Measurements from ENCODE around the gene WDR18.

The WDR18 gene

GRCh38 chr19:1016647-1017114, 32.5 kb downstream of the WDR18 start:
- in situ Hi-C loops (cut with HindIII; ENCODE audit: low pct_ligation_motif_present, low sequenced_read_pairs), result no loop called here
- peak overlapping the region; percentile 40 for H3K27ac ChIP-seq
- H3K36me3 ChIP-seq (replicated peaks), result peaks cover 13% of the 10 kb centered on the region
- no peaks in the 10 kb centered on the region for H3K27me3 ChIP-seq (replicated peaks)
- no peak for TF ChIP-seq CTCF (IDR thresholded peaks at IDR 0.05; ENCODE audit: low read depth, low read length, missing control alignments)
- H3K4me3 ChIP-seq (ENCODE audit: low read depth, low read length), result peak overlapping the region; percentile 12
- peak; percentile 59 for DNase-seq

- TF ChIP-seq CTCF (IDR thresholded peaks at IDR 0.05; ENCODE audit: low read depth, low read length, missing control alignments), result no peak
- in situ Hi-C loops (cut with HindIII; ENCODE audit: low pct_ligation_motif_present, low sequenced_read_pairs), result no loop called here
- Histone ChIP-seq H3K4me3 (ENCODE audit: low read depth, low read length) (peak overlapping the region; percentile 12), H3K27me3 (replicated peaks) (no peaks in the 10 kb centered on the region), H3K27ac (peak overlapping the region; percentile 40), H3K36me3 (replicated peaks) (peaks cover 7% of the 10 kb centered on the region)
- no peak for DNase-seq
Measured at GRCh38 chr19:1017115-1017905, 33.2 kb downstream of the WDR18 start.

- DNase-seq, result no peak
- Histone ChIP-seq H3K4me3 (ENCODE audit: low read depth, low read length) (no peak overlapping the region), H3K27me3 (replicated peaks) (no peaks in the 10 kb centered on the region), H3K36me3 (replicated peaks) (peaks cover 4% of the 10 kb centered on the region), H3K27ac (no peak overlapping the region)
- in situ Hi-C loops (cut with HindIII; ENCODE audit: low pct_ligation_motif_present, low sequenced_read_pairs), result no loop called here
- no peak for TF ChIP-seq CTCF (IDR thresholded peaks at IDR 0.05; ENCODE audit: low read depth, low read length, missing control alignments)
Measured at GRCh38 chr19:1017906-1018305, 33.8 kb downstream of the WDR18 start.

- in situ Hi-C loops (cut with HindIII; ENCODE audit: low pct_ligation_motif_present, low sequenced_read_pairs), result no loop called here
- Histone ChIP-seq H3K36me3 (replicated peaks) (peaks cover 2% of the 10 kb centered on the region), H3K27ac (no peak overlapping the region), H3K4me3 (ENCODE audit: low read depth, low read length) (no peak overlapping the region), H3K27me3 (replicated peaks) (no peaks in the 10 kb centered on the region)
- no peak for DNase-seq
- TF ChIP-seq CTCF (IDR thresholded peaks at IDR 0.05; ENCODE audit: low read depth, low read length, missing control alignments), result no peak
Measured at GRCh38 chr19:1018393-1018792, 34.2 kb downstream of the WDR18 start.

GRCh38 chr19:1018932-1019615, 34.9 kb downstream of the WDR18 start:
- DNase-seq, result no peak
- no peak for TF ChIP-seq CTCF (IDR thresholded peaks at IDR 0.05; ENCODE audit: low read depth, low read length, missing control alignments)
- peak overlapping the region; percentile 92 for H3K4me3 ChIP-seq (ENCODE audit: low read depth, low read length)
- no peaks in the 10 kb centered on the region for H3K36me3 ChIP-seq (replicated peaks)
- in situ Hi-C loops (cut with HindIII; ENCODE audit: low pct_ligation_motif_present, low sequenced_read_pairs), result no loop called here
- H3K27me3 ChIP-seq (replicated peaks), result no peaks in the 10 kb centered on the region
- no peak overlapping the region for H3K27ac ChIP-seq
